H1 (cell line): ENCODE results near the gene KBTBD13. TPM values are rescaled to one million over a fixed set of nuclear protein-coding genes. Genes with fewer than 3 reads are reported as not detected.
A peak's percentile ranks its signal among the peaks of the same experiment; 100 is the strongest.

Source experiments
- CTCF ChIA-PET: fragments of 300-600 bp; sonication (Branson Sonifier 250); formaldehyde crosslinking; loops from one replicate; lab custom pipeline; 2021; ENCODE audit not compliant: partially characterized antibody; lab: Charles Lee
- POLR2A ChIA-PET: fragments of 300-600 bp; sonication (Branson Sonifier 250); formaldehyde crosslinking; loops from one replicate; lab custom pipeline; 2021; ENCODE audit warnings: inconsistent platforms; ENCODE audit not compliant: partially characterized antibody; lab: Charles Lee
- DNase-seq, 2 experiments: peaks; one replicate each; pipeline versions ENCODE4 v3.0.0 to v3.0.0-alpha.2; 2010 to 2022; ENCODE audit warnings: low spot score in 2 of 2, low read depth in 1 of 2, mixed read lengths in 1 of 2
- FAIRE-seq: peaks from 2 replicates; lab custom pipeline; 2011; peaks lifted over from hg19 to GRCh38; lab: Jason Lieb, UNC
- H2AFZ ChIP-seq: 2 replicates; pipeline ENCODE4 v1.8.1; 2012; ENCODE audit warnings: low read length, inconsistent platforms
- H2AK5ac ChIP-seq: 2 replicates; pipeline ENCODE4 v1.6.1; 2013; ENCODE audit warnings: low read depth, low read length
- H2BK120ac ChIP-seq: replicated peaks from 2 replicates; pipeline ENCODE3; 2013; ENCODE audit warnings: low read depth, low read length, inconsistent platforms
- H2BK12ac ChIP-seq: 2 replicates; pipeline ENCODE4 v1.6.1; 2013; ENCODE audit warnings: low read depth, low read length
- H2BK15ac ChIP-seq: 2 replicates; pipeline ENCODE4 v1.6.1; 2013; ENCODE audit warnings: low read length
- H2BK20ac ChIP-seq: 2 replicates; pipeline ENCODE4 v1.6.1; 2013; ENCODE audit warnings: low read length
- H2BK5ac ChIP-seq: 2 replicates; pipeline ENCODE4 v1.6.1; 2013; ENCODE audit warnings: low read depth, low read length
- H3K14ac ChIP-seq: 2 replicates; pipeline ENCODE4 v1.6.1; 2013; ENCODE audit warnings: inconsistent platforms; ENCODE audit not compliant: insufficient read length
- H3K18ac ChIP-seq: 2 replicates; pipeline ENCODE4 v1.6.1; 2013; ENCODE audit warnings: low read length; ENCODE audit errors: extremely low read depth
- H3K23ac ChIP-seq: 2 replicates; pipeline ENCODE4 v1.6.1; 2013; ENCODE audit warnings: inconsistent platforms; ENCODE audit not compliant: insufficient read length
- H3K23me2 ChIP-seq: 2 replicates; pipeline ENCODE4 v1.6.1; 2013; ENCODE audit warnings: low read depth, low read length
- H3K27ac ChIP-seq: 2 replicates; pipeline ENCODE4 v1.6.1; 2011; ENCODE audit warnings: low read depth, low read length, inconsistent platforms
- H3K27me3 ChIP-seq, 4 experiments: replicated peaks in 1 of 4; 1 replicate in 1 of 4; 2 replicates in 3 of 4; pipeline versions ENCODE4 v1.6.1 to v1.8.1; 2011 to 2013; ENCODE audit warnings: low read length in 3 of 4, mild to moderate bottlenecking in 3 of 4, inconsistent platforms in 2 of 4, mixed read lengths in 2 of 4, moderate library complexity in 1 of 4; ENCODE audit not compliant: control insufficient read depth in 3 of 4, insufficient read depth in 3 of 4; ENCODE audit errors: extremely low read depth in 1 of 4
- H3K36me3 ChIP-seq, 4 experiments: 2 replicates each; pipeline versions ENCODE4 v1.6.1 to v1.8.1; 2011 to 2013; ENCODE audit warnings: mild to moderate bottlenecking in 4 of 4, low read length in 3 of 4, moderate library complexity in 2 of 4, control low read depth in 1 of 4, inconsistent platforms in 1 of 4; ENCODE audit not compliant: insufficient read depth in 4 of 4, control insufficient read depth in 2 of 4
- H3K4ac ChIP-seq: replicated peaks from 2 replicates; pipeline ENCODE3; 2013; ENCODE audit warnings: low read length, low read depth, mixed read lengths, inconsistent platforms; ENCODE audit not compliant: insufficient read length
- H3K4me1 ChIP-seq, 4 experiments: replicated peaks in 1 of 4; 1 replicate in 1 of 4; 2 replicates in 3 of 4; pipeline versions ENCODE4 v1.6.1 to v1.8.1; 2011 to 2013; ENCODE audit warnings: low read length in 3 of 4, inconsistent platforms in 2 of 4, mixed read lengths in 1 of 4; ENCODE audit not compliant: insufficient read depth in 4 of 4, control insufficient read depth in 3 of 4
- H3K4me2 ChIP-seq, 2 experiments: 2 replicates each; pipeline versions ENCODE4 v1.6.1 to v1.8.1; 2011 to 2013; ENCODE audit warnings: low read depth in 2 of 2, low read length in 2 of 2, control low read depth in 1 of 2, inconsistent platforms in 1 of 2, mild to moderate bottlenecking in 1 of 2; ENCODE audit not compliant: insufficient read depth in 1 of 2
- H3K4me3 ChIP-seq, 4 experiments: fragments of 200-600, 300-600 bp in 1 of 4; sonication (generic), shearing (Covaris generic), sonication (Bioruptor Twin) in 1 of 4; 2 replicates each; pipeline versions ENCODE4 v1.5.1 to v1.8.1; 2011 to 2016; ENCODE audit warnings: low read length in 4 of 4, low read depth in 3 of 4, control low read depth in 2 of 4, inconsistent platforms in 2 of 4, mild to moderate bottlenecking in 2 of 4, mixed read lengths in 1 of 4, moderate library complexity in 1 of 4; ENCODE audit not compliant: insufficient read depth in 2 of 4; ENCODE audit errors: extremely low read depth in 1 of 4
- H3K56ac ChIP-seq: replicated peaks from 2 replicates; pipeline ENCODE3; 2013; ENCODE audit warnings: low read depth, mild to moderate bottlenecking, mixed read lengths, low read length, inconsistent platforms; ENCODE audit not compliant: insufficient read length
- H3K79me1 ChIP-seq: 2 replicates; pipeline ENCODE4 v1.6.1; 2013; ENCODE audit warnings: low read depth, low read length, control low read depth
- H3K79me2 ChIP-seq, 2 experiments: 2 replicates each; pipeline versions ENCODE4 v1.6.1 to v1.8.1; 2012 to 2013; ENCODE audit warnings: low read length in 2 of 2, mild to moderate bottlenecking in 2 of 2, inconsistent platforms in 1 of 2; ENCODE audit not compliant: insufficient read depth in 2 of 2, control insufficient read depth in 1 of 2
- H3K9ac ChIP-seq, 4 experiments: replicated peaks in 1 of 4; 1 replicate in 1 of 4; 2 replicates in 3 of 4; pipeline versions ENCODE4 v1.6.1 to v1.8.1; 2011 to 2013; ENCODE audit warnings: low read depth in 3 of 4, low read length in 3 of 4, control low read depth in 2 of 4, mild to moderate bottlenecking in 2 of 4, moderate library complexity in 2 of 4, inconsistent platforms in 1 of 4; ENCODE audit errors: extremely low read depth in 1 of 4
- H3K9me3 ChIP-seq, 2 experiments: 2 replicates each; pipeline versions ENCODE4 v1.6.1 to v1.8.1; 2012 to 2013; ENCODE audit warnings: mild to moderate bottlenecking in 2 of 2, moderate library complexity in 2 of 2, control low read depth in 1 of 2, inconsistent platforms in 1 of 2, low read depth in 1 of 2, low read length in 1 of 2, mixed read lengths in 1 of 2; ENCODE audit not compliant: insufficient read depth in 2 of 2
- H4K20me1 ChIP-seq, 2 experiments: replicated peaks in 1 of 2; 2 replicates each; pipeline versions ENCODE3 to v1.8.1; 2011 to 2013; ENCODE audit warnings: inconsistent platforms in 2 of 2, low read length in 2 of 2, mild to moderate bottlenecking in 1 of 2; ENCODE audit not compliant: insufficient read depth in 2 of 2, control insufficient read depth in 1 of 2
- H4K5ac ChIP-seq: 2 replicates; pipeline ENCODE4 v1.6.1; 2013; ENCODE audit warnings: low read length, low read depth, mixed read lengths, inconsistent platforms; ENCODE audit not compliant: insufficient read length
- H4K8ac ChIP-seq: 2 replicates; pipeline ENCODE4 v1.8.0; 2013; ENCODE audit warnings: mild to moderate bottlenecking, moderate library complexity, low read length, inconsistent platforms; ENCODE audit not compliant: insufficient read depth; ENCODE audit errors: extremely low read depth
- H4K91ac ChIP-seq: replicated peaks from 2 replicates; pipeline ENCODE3; 2013; ENCODE audit warnings: low read length, mixed read lengths, inconsistent platforms; ENCODE audit not compliant: insufficient read length
- SIX5 ChIP-seq: IDR thresholded peaks from 2 replicates; pipeline ENCODE4 v1.6.1; 2011; ENCODE audit warnings: mild to moderate bottlenecking, low read depth, low read length
- SRF ChIP-seq: IDR thresholded peaks from 2 replicates; pipeline ENCODE4 v1.6.1; 2011; ENCODE audit warnings: mild to moderate bottlenecking, low read depth, low read length, moderate library complexity
- WGBS, 2 experiments: shearing (Covaris generic) in 1 of 2; methylation state at CpG; one replicate each; pipeline versions ENCODE4 v1.1.6 to v1.1.7; 2013 to 2015; ENCODE audit warnings: low lambda C conversion rate in 2 of 2, mixed read lengths in 2 of 2, inconsistent platforms in 1 of 2, low coverage in 1 of 2, missing lambda C conversion rate in 1 of 2; ENCODE audit not compliant: insufficient replicate concordance in 2 of 2, insufficient coverage in 1 of 2, insufficient read length in 1 of 2; ENCODE audit errors: extremely low coverage in 1 of 2, missing lambda C conversion rate in 1 of 2; 5-methylcytosine and 5-hydroxymethylcytosine counted together
- polyA plus RNA-seq, 7 experiments: library from polyadenylated mRNA; depleted of rRNA in 3 of 7; stranded (reverse) in 5 of 7; unstranded in 2 of 7; fragments of >200 nt in 5 of 7; fragments of 200-250 nt in 2 of 7; gene quantifications; 1 replicate in 5 of 7; 2 replicates in 1 of 7; 4 replicates in 1 of 7; pipeline versions ENCODE4 v1.2.1 to v1.2.3, GENCODE V29; 2011 to 2013; ENCODE audit warnings: missing spikeins in 2 of 7, mixed read lengths in 2 of 7
- total RNA-seq: library from RNA; stranded (reverse); fragmentation: NEBNext Ultra II Directional; extraction: Animal tissue kit (Norgen Biotek cat#: 25700); gene quantifications from 2 replicates; pipeline ENCODE4 v1.2.1, GENCODE V29; 2021
- TF ChIP-seq, protein P1 (sequence below), 3 experiments: IDR thresholded peaks; 1 replicate in 2 of 3; 2 replicates in 1 of 3; pipeline versions ENCODE4 v1.5.1 to v1.6.1; 2011; ENCODE audit warnings: low read length in 3 of 3, mild to moderate bottlenecking in 3 of 3, inconsistent platforms in 2 of 3, low read depth in 1 of 3, moderate library complexity in 1 of 3; ENCODE audit not compliant: insufficient read depth in 1 of 3; ENCODE audit errors: control extremely low read depth in 1 of 3

The KBTBD13 gene
- total and polyA plus RNA-seq, 2 of the 8 experiments (the other 6 are each of a cell fraction or from before 2014, with no cell fraction given) = not detected

GRCh38 chr15:65082303-65082953 is 5.9 kb downstream of the KBTBD13 start:
- H3K4me2 ChIP-seq = peak overlapping the region; percentile 49 to 60; a peak in 3 of 4 replicates
- CTCF ChIA-PET = interaction anchor here (0.9 to 32.9 kb wide), 9 partner anchors 7 to 401 kb away, joined by 3 to 1213 read pairs (median 43); partner anchors contain the start of genes KBTBD13, RASL12 and SLC51B
- H2BK12ac ChIP-seq = peak overlapping the region; percentile 71; the same call in 1 of the 2 replicates
- no peak overlapping the region for H3K4ac ChIP-seq
- no peaks in the 10 kb centered on the region; the same call in 1 of the 2 replicates for H3K23me2 ChIP-seq
- H3K79me2 ChIP-seq = no peaks in the 10 kb centered on the region
- FAIRE-seq = no peak
- no peaks in the 10 kb centered on the region for H3K9me3 ChIP-seq
- TF ChIP-seq SIX5 = no peak
- TF ChIP-seq, protein P1, sequence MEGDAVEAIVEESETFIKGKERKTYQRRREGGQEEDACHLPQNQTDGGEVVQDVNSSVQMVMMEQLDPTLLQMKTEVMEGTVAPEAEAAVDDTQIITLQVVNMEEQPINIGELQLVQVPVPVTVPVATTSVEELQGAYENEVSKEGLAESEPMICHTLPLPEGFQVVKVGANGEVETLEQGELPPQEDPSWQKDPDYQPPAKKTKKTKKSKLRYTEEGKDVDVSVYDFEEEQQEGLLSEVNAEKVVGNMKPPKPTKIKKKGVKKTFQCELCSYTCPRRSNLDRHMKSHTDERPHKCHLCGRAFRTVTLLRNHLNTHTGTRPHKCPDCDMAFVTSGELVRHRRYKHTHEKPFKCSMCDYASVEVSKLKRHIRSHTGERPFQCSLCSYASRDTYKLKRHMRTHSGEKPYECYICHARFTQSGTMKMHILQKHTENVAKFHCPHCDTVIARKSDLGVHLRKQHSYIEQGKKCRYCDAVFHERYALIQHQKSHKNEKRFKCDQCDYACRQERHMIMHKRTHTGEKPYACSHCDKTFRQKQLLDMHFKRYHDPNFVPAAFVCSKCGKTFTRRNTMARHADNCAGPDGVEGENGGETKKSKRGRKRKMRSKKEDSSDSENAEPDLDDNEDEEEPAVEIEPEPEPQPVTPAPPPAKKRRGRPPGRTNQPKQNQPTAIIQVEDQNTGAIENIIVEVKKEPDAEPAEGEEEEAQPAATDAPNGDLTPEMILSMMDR (IDR thresholded peaks at IDR 0.05; ENCODE audit: control extremely low read depth in 1 of 3, insufficient read depth in 1 of 3, low read depth in 1 of 3, low read length in 3 of 3) = peak in 1 of 3 experiments; percentile 0; a peak in 1 of 4 replicates
- no peak for TF ChIP-seq SRF
- H3K23ac ChIP-seq = no peak overlapping the region
- 42% methylated on average over 7 of the region's 7 CpGs; no CpG with 5 or more reads in 1 of the 2 experiments for WGBS, 2 experiments
- peaks cover 15 to 28% (median 20%) of the 10 kb centered on the region in 4 experiments for H3K4me1 ChIP-seq
- no peak overlapping the region for H3K14ac ChIP-seq
- no peak overlapping the region for H3K9ac ChIP-seq
- H3K79me1 ChIP-seq = no peaks in the 10 kb centered on the region
- POLR2A ChIA-PET = interaction anchor here (1.1 to 14.5 kb wide), 4 partner anchors 15 to 20 kb away, joined by 3 to 93 read pairs (median 6); partner anchors contain the start of gene RASL12
- H4K91ac ChIP-seq = peak overlapping the region; percentile 26
- no peaks in the 10 kb centered on the region for H4K20me1 ChIP-seq
- 0 out of 2 replicates have a peak overlapping the region, but pooled peaks have one; percentile 12 for H2AFZ ChIP-seq
- H3K36me3 ChIP-seq = no peaks in the 10 kb centered on the region
- no peak overlapping the region for H2BK20ac ChIP-seq
- DNase-seq = no peak
- H4K5ac ChIP-seq = no peak overlapping the region
- H2BK120ac ChIP-seq = peak overlapping the region; percentile 18
- H3K56ac ChIP-seq = no peak overlapping the region
- no peak overlapping the region for H4K8ac ChIP-seq
- H3K18ac ChIP-seq = peak overlapping the region; percentile 7; the same call in 1 of the 2 replicates
- no peak overlapping the region for H3K27ac ChIP-seq
- peaks cover 0 to 9% (median 8%) of the 10 kb centered on the region in 4 experiments; a peak in 5 of 7 replicates for H3K27me3 ChIP-seq
- no peak overlapping the region for H2AK5ac ChIP-seq
- peak overlapping the region; percentile 31; the same call in 1 of the 2 replicates for H2BK5ac ChIP-seq
- no peak overlapping the region for H2BK15ac ChIP-seq
- H3K4me3 ChIP-seq = peak overlapping the region in 1 of 4 experiments; percentile 34; a peak in 1 of 8 replicates
